Measurements from ENCODE around the gene ZNF160. TPM values are rescaled to one million over a fixed set of nuclear protein-coding genes. Genes with fewer than 3 reads are reported as not detected.
"Not testable (repeated sequence)": the region's sequence is repeated elsewhere in the genome, so short reads cannot be mapped to it uniquely, and the experiment has no call there.

ZNF160 gene
- total RNA-seq, 1 donor = 48.6 TPM

- H3K4me1 ChIP-seq (ENCODE audit: insufficient read depth, low read length) = no peaks in the 10 kb centered on the region
- H3K4me3 ChIP-seq (ENCODE audit: low read length) = no peak overlapping the region
- H3K9me3 ChIP-seq (ENCODE audit: low read depth, low read length) = peaks cover 77% of the 10 kb centered on the region
- H3K27me3 ChIP-seq (ENCODE audit: insufficient read depth, low read length) = no peaks in the 10 kb centered on the region
Observed at GRCh38 chr19:53068199-53068598, 35.0 kb downstream of the ZNF160 start.

- Histone ChIP-seq H3K4me3 (ENCODE audit: low read length) (no peak overlapping the region), H3K27me3 (ENCODE audit: insufficient read depth, low read length) (peaks cover 3% of the 10 kb centered on the region)
Observed at GRCh38 chr19:53057904-53058580, 45.2 kb downstream of the ZNF160 start.

GRCh38 chr19:53055117-53055516 lies 48.1 kb downstream of the ZNF160 start:
- no peaks in the 10 kb centered on the region for H3K4me1 ChIP-seq (ENCODE audit: insufficient read depth, low read length)
- peaks cover 3% of the 10 kb centered on the region for H3K27me3 ChIP-seq (ENCODE audit: insufficient read depth, low read length)
- H3K4me3 ChIP-seq (ENCODE audit: low read length) = no peak overlapping the region
- H3K9me3 ChIP-seq (ENCODE audit: low read depth, low read length) = no peaks in the 10 kb centered on the region

More at GRCh38 chr19:53057904-53058580, 45.2 kb downstream of the ZNF160 start:
- Histone ChIP-seq H3K4me1 (ENCODE audit: insufficient read depth, low read length) (no peaks in the 10 kb centered on the region), H3K9me3 (ENCODE audit: low read depth, low read length) (peaks cover 9% of the 10 kb centered on the region)

GRCh38 chr19:53047379-53047778 lies 55.8 kb downstream of the ZNF160 start:
- H3K4me3 ChIP-seq (ENCODE audit: low read length) = no peak overlapping the region
- H3K4me1 ChIP-seq (ENCODE audit: insufficient read depth, low read length) = no peaks in the 10 kb centered on the region
- peaks cover 5% of the 10 kb centered on the region for H3K9me3 ChIP-seq (ENCODE audit: low read depth, low read length)
- H3K27me3 ChIP-seq (ENCODE audit: insufficient read depth, low read length) = no peaks in the 10 kb centered on the region

GRCh38 chr19:53045536-53045935 lies 57.7 kb downstream of the ZNF160 start:
- Histone ChIP-seq H3K9me3 (ENCODE audit: low read depth, low read length) (peaks cover 5% of the 10 kb centered on the region), H3K27me3 (ENCODE audit: insufficient read depth, low read length) (no peaks in the 10 kb centered on the region), H3K4me3 (ENCODE audit: low read length) (no peak overlapping the region)

GRCh38 chr19:53041366-53041765 lies 61.9 kb downstream of the ZNF160 start:
- H3K4me1 ChIP-seq (ENCODE audit: insufficient read depth, low read length) = no peaks in the 10 kb centered on the region
- no peaks in the 10 kb centered on the region for H3K27me3 ChIP-seq (ENCODE audit: insufficient read depth, low read length)
- H3K4me3 ChIP-seq (ENCODE audit: low read length) = no peak overlapping the region
- no peaks in the 10 kb centered on the region for H3K9me3 ChIP-seq (ENCODE audit: low read depth, low read length)

More at GRCh38 chr19:53045536-53045935, 57.7 kb downstream of the ZNF160 start:
- no peaks in the 10 kb centered on the region for H3K4me1 ChIP-seq (ENCODE audit: insufficient read depth, low read length)

- H3K27me3 ChIP-seq (ENCODE audit: insufficient read depth, low read length) = no peaks in the 10 kb centered on the region
- no peaks in the 10 kb centered on the region for H3K4me1 ChIP-seq (ENCODE audit: insufficient read depth, low read length)
- peaks cover 4% of the 10 kb centered on the region for H3K9me3 ChIP-seq (ENCODE audit: low read depth, low read length)
- H3K4me3 ChIP-seq (ENCODE audit: low read length) = no peak overlapping the region
Observed at GRCh38 chr19:53037101-53038097, 65.8 kb downstream of the ZNF160 start.

GRCh38 chr19:53034948-53035675 lies 68.1 kb downstream of the ZNF160 start:
- Histone ChIP-seq H3K9me3 (ENCODE audit: low read depth, low read length) (peaks cover 4% of the 10 kb centered on the region), H3K4me1 (ENCODE audit: insufficient read depth, low read length) (no peaks in the 10 kb centered on the region), H3K4me3 (ENCODE audit: low read length) (no peak overlapping the region), H3K27me3 (ENCODE audit: insufficient read depth, low read length) (no peaks in the 10 kb centered on the region)

GRCh38 chr19:53034054-53034453 lies 69.2 kb downstream of the ZNF160 start:
- no peak overlapping the region for H3K4me3 ChIP-seq (ENCODE audit: low read length)
- no peaks in the 10 kb centered on the region for H3K27me3 ChIP-seq (ENCODE audit: insufficient read depth, low read length)

GRCh38 chr19:53028306-53028705 lies 74.9 kb downstream of the ZNF160 start:
- not testable (repeated sequence) for H3K9me3 ChIP-seq (ENCODE audit: low read depth, low read length); H3K27me3 ChIP-seq (ENCODE audit: insufficient read depth, low read length); H3K4me3 ChIP-seq (ENCODE audit: low read length); H3K4me1 ChIP-seq (ENCODE audit: insufficient read depth, low read length)

More at GRCh38 chr19:53034054-53034453, 69.2 kb downstream of the ZNF160 start:
- Histone ChIP-seq H3K9me3 (ENCODE audit: low read depth, low read length) (peaks cover 4% of the 10 kb centered on the region), H3K4me1 (ENCODE audit: insufficient read depth, low read length) (no peaks in the 10 kb centered on the region)

GRCh38 chr19:53019684-53020083 lies 83.5 kb downstream of the ZNF160 start:
- H3K9me3 ChIP-seq (ENCODE audit: low read depth, low read length) = no peaks in the 10 kb centered on the region
- H3K27me3 ChIP-seq (ENCODE audit: insufficient read depth, low read length) = no peaks in the 10 kb centered on the region
- no peaks in the 10 kb centered on the region for H3K4me1 ChIP-seq (ENCODE audit: insufficient read depth, low read length)
- H3K4me3 ChIP-seq (ENCODE audit: low read length) = no peak overlapping the region

Other genes starting within 250 kb of the ZNF160 start
- 19.6 TPM for gene ZNF468, start 245.8 kb downstream of the ZNF160 start, total RNA-seq
- not detected for gene ZNF320, start 205.8 kb downstream of the ZNF160 start, total RNA-seq
- gene ZNF888, start 180.0 kb downstream of the ZNF160 start, total RNA-seq = 3.8 TPM
- gene ZNF816, start 140.5 kb downstream of the ZNF160 start, total RNA-seq = 11.0 TPM
- gene ERVV-1, start 89.5 kb downstream of the ZNF160 start, total RNA-seq = under 0.01 TPM
- not detected for gene ERVV-2, start 58.7 kb downstream of the ZNF160 start, total RNA-seq
- gene ZNF415, start 29.5 kb upstream of the ZNF160 start, total RNA-seq = 0.52 TPM
- 1.6 TPM for gene ZNF347, start 55.6 kb upstream of the ZNF160 start, total RNA-seq
- gene ZNF665, start 89.9 kb upstream of the ZNF160 start, total RNA-seq = 1.7 TPM
- gene ZNF677, start 151.5 kb upstream of the ZNF160 start, total RNA-seq = 5.5 TPM
- not detected for gene VN1R2, start 154.9 kb upstream of the ZNF160 start, total RNA-seq
- gene VN1R4, start 164.3 kb upstream of the ZNF160 start, total RNA-seq = not detected
- 19.3 TPM for gene ZNF845, start 230.3 kb upstream of the ZNF160 start, total RNA-seq